ENCODE results near the gene CCT3. TPM values are rescaled to one million over a fixed set of nuclear protein-coding genes. Genes with fewer than 3 reads are reported as not detected.
"Not testable (repeated sequence)": the region's sequence is repeated elsewhere in the genome, so short reads cannot be mapped to it uniquely, and the experiment has no call there.

CCT3 gene
- total RNA-seq, 2 experiments from 2014 or later, result 297 to 406 TPM

DNA sequence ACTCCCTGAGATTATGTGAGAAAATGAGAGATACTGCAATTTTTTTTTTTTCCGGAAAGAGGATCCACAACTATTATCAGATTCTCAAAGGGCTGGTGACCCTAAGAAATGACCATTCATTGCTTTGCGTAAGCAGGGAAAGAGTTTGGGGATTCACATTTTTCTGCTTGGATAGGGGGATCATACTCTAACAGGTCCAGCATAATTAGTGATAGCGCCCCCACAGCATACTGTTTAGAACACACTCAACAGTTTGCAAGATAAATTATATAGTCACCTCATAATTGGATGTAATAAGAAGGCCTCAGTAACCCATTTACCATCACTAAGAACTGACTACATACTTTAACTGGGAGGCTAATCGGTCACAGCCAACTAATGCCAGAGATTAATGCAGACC, 1.9 kb downstream of the CCT3 start:
- peaks cover 46% of the 10 kb centered on the region for H3K36me3 Mint-ChIP-seq (ENCODE audit: low read depth)
- ATAC-seq (no peak), DNase-seq (no peak)
- no peaks in the 10 kb centered on the region for H3K27me3 Mint-ChIP-seq
- intact Hi-C loops (cut with DNase I, micrococcal nuclease), result loop anchor here in 1 of 2 experiments (5.0 kb wide), 2 partner anchors 189 to 424 kb away; partner anchors contain the start of gene RIT1
- peaks cover 29% of the 10 kb centered on the region for H3K4me1 Mint-ChIP-seq
- peak overlapping the region; percentile 98 for H3K4me3 Mint-ChIP-seq
- H3K9me3 Mint-ChIP-seq (ENCODE audit: low read depth), result no peaks in the 10 kb centered on the region
- CTCF ChIA-PET, result interaction anchor here (0.5 to 1.6 kb wide), 8 partner anchors 10 to 209 kb away, joined by 3 to 8 read pairs (median 3); no protein-coding TSS in a partner anchor
- POLR2A ChIA-PET, result interaction anchor here (0.6 kb wide), 1 partner anchor 11 kb away, joined by 3 read pairs; no protein-coding TSS in a partner anchor
- H3K27ac Mint-ChIP-seq, result peak overlapping the region; percentile 96

DNA sequence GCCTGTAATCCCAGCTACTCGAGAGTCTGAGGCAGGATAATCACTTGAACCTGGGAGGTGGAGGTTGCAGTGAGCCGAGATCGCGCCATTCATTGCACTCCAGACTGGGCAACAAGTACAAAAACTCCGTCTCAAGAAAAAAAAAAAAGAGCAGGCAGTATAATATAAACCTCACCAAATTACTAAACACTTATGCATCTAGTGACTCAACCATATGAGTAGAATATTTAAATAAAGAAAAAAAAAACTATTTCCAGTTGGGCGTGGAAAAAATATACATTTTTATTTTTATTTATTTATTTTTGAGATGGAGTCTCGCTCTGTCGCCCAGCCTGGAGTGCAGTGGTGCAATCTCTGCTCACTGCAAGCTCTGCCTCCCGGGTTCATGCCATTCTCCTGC, 14.9 kb downstream of the CCT3 start:
- ATAC-seq; H3K9me3 Mint-ChIP-seq (ENCODE audit: low read depth); H3K4me3 Mint-ChIP-seq; DNase-seq; H3K4me1 Mint-ChIP-seq; H3K27ac Mint-ChIP-seq; intact Hi-C loops (cut with DNase I, micrococcal nuclease); H3K27me3 Mint-ChIP-seq: not testable (repeated sequence)
- peaks cover 51% of the 10 kb centered on the region for H3K36me3 Mint-ChIP-seq (ENCODE audit: low read depth)
- CTCF ChIA-PET, result interaction anchor here (0.7 to 1.5 kb wide), 3 partner anchors 13 to 178 kb away, joined by 3 read pairs; no protein-coding TSS in a partner anchor
- POLR2A ChIA-PET, result interaction anchor here (0.6 kb wide), 1 partner anchor 19 kb away, joined by 3 read pairs; no protein-coding TSS in a partner anchor

DNA sequence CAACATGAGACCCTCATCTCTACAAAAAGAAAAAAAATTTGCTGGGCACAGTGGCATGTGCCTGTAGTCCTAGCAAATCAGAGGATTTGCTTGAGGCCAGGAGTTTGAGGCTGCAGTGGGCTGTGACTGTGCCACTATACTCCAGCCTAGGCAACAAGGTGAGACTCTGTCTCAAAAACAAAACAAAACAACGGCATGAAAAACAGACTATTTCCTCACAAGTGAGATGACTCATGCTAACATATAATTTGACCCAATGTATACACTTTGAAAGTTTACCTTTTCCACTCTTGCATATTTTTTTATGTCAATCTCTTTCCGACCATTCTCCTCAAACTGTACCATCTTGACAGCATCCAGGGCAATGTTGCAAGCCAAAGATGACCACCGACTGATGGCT, 17.5 kb downstream of the CCT3 start:
- intact Hi-C loops (cut with DNase I, micrococcal nuclease), result loop anchor here in 1 of 2 experiments (1.0 kb wide), 1 partner anchor 179 kb away; no protein-coding TSS in a partner anchor
- ChIA-PET CTCF (interaction anchor here (1.0 to 1.8 kb wide), 4 partner anchors 13 to 289 kb away, joined by 3 to 5 read pairs (median 4); no protein-coding TSS in a partner anchor), POLR2A (no interaction called here)
- DNase-seq (no peak), ATAC-seq (no peak)
- H3K9me3 Mint-ChIP-seq (ENCODE audit: low read depth), result no peaks in the 10 kb centered on the region
- H3K36me3 Mint-ChIP-seq (ENCODE audit: low read depth), result peaks cover 59% of the 10 kb centered on the region
- H3K27ac Mint-ChIP-seq, result no peak overlapping the region
- no peak overlapping the region for H3K4me3 Mint-ChIP-seq
- H3K4me1 Mint-ChIP-seq, result no peaks in the 10 kb centered on the region
- H3K27me3 Mint-ChIP-seq, result no peaks in the 10 kb centered on the region

DNA sequence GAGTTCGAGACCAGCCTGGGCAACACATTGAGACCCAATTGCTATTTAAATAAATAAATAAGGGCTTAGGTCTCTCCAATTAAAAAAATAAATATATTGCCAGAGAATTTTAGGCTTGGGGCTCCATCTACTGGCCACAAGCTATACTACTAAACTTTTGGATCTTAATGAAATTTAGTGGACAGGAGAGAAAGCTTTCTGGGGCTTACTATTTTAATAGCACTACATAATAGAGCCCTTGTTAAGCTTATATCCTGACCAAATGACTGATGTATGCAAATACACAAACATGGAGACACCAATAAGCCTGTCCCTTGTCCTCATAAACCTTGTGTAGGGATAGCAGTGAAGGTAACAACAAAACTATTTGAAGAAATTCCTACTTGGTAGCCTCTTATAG, 18.4 kb downstream of the CCT3 start:
- intact Hi-C loops (cut with DNase I, micrococcal nuclease), result loop anchor here (1.0 to 10.0 kb wide), 4 partner anchors 173 to 229 kb away; no protein-coding TSS in a partner anchor
- ATAC-seq, result no peak
- CTCF ChIA-PET, result interaction anchor here (0.7 to 2.8 kb wide), 19 partner anchors 9 to 289 kb away, joined by 3 to 13 read pairs (median 5); partner anchors contain the start of genes CCT3, TMEM79 and TSACC
- Mint-ChIP-seq H3K27me3 (no peaks in the 10 kb centered on the region), H3K4me3 (no peak overlapping the region), H3K27ac (no peak overlapping the region), H3K4me1 (no peaks in the 10 kb centered on the region), H3K9me3 (ENCODE audit: low read depth) (no peaks in the 10 kb centered on the region), H3K36me3 (ENCODE audit: low read depth) (peaks cover 58% of the 10 kb centered on the region)
- peak; percentile 38 for DNase-seq
- POLR2A ChIA-PET, result no interaction called here

DNA sequence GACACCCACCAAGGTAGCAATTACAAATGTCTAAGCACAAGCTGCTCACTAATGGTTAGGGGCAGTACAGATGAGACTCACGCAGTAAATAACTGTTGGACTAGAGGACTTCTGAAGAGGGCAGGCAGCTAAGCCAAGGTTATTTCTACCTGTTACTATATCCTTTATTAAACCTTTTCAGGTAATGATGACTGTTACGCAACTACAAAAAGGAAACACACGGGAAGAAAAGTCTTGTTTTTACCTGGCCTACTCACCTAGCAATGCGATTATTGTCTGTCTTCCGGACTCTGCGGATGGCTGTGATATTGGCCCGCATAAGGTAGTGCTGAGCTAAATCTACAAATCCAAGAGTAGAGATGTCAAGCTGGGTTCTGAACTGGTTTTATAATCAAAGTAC, 21.2 kb downstream of the CCT3 start:
- ATAC-seq (no peak), DNase-seq (no peak)
- Mint-ChIP-seq H3K9me3 (ENCODE audit: low read depth) (no peaks in the 10 kb centered on the region), H3K4me1 (no peaks in the 10 kb centered on the region), H3K27ac (no peak overlapping the region), H3K4me3 (no peak overlapping the region), H3K27me3 (no peaks in the 10 kb centered on the region), H3K36me3 (ENCODE audit: low read depth) (peaks cover 58% of the 10 kb centered on the region)
- POLR2A ChIA-PET, result no interaction called here
- CTCF ChIA-PET, result interaction anchor here (0.7 to 1.8 kb wide), 5 partner anchors 13 to 228 kb away, joined by 3 to 5 read pairs (median 3); no protein-coding TSS in a partner anchor
- intact Hi-C loops (cut with DNase I, micrococcal nuclease), result loop anchor here in 1 of 2 experiments (10.0 kb wide), 1 partner anchor 172 kb away; no protein-coding TSS in a partner anchor

DNA sequence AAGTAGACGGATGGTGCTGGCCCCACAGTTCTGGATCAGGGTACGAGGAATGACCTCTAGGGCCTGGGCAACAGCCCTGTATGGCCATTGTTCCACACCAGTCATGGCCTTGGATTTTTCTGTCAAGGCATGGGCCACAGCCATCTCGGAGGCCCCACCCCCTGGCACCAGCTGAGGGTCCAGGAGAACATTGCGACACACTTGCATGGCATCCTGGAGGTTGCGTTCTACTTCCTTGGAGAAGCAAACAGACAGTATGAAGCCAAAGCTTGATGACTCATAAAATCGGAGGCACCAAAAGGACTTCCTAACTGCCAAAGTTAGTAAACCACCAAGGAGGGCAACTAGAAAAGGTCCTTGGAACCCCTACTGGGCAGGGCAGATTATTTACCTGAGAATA, 27.1 kb downstream of the CCT3 start:
- Mint-ChIP-seq H3K36me3 (ENCODE audit: low read depth) (peaks cover 52% of the 10 kb centered on the region), H3K4me1 (no peaks in the 10 kb centered on the region), H3K27ac (no peak overlapping the region), H3K4me3 (no peak overlapping the region), H3K27me3 (no peaks in the 10 kb centered on the region), H3K9me3 (ENCODE audit: low read depth) (no peaks in the 10 kb centered on the region)
- no peak for DNase-seq
- no peak for ATAC-seq
- intact Hi-C loops (cut with DNase I, micrococcal nuclease), result loop anchor here in 1 of 2 experiments (10.0 kb wide), 1 partner anchor 166 kb away; no protein-coding TSS in a partner anchor
- CTCF ChIA-PET, result interaction anchor here (0.7 to 1.8 kb wide), 5 partner anchors 9 to 165 kb away, joined by 3 to 6 read pairs (median 3); partner anchors contain the start of gene TMEM79
- POLR2A ChIA-PET, result no interaction called here

DNA sequence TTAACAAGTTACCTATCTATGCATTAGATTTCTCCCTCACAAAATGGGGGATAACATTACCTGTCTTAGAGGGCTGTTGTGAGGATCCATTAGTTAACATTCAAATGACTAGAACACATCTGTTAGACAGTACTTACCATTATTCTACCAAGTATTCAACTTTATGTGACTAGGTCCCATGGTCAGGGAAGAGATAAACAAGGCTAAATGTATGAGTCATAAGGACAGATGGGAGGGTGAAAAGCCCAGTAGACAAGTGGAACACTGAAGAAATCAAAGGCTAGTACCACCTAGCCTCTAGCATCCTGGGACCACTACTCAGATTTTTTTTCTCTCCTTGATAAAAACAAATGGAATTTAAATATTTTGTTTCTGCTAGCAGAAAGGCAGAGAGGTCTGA, 30.0 kb downstream of the CCT3 start:
- Mint-ChIP-seq H3K4me3 (no peak overlapping the region), H3K4me1 (no peaks in the 10 kb centered on the region), H3K9me3 (ENCODE audit: low read depth) (no peaks in the 10 kb centered on the region), H3K27ac (no peak overlapping the region), H3K36me3 (ENCODE audit: low read depth) (peaks cover 48% of the 10 kb centered on the region), H3K27me3 (no peaks in the 10 kb centered on the region)
- DNase-seq, result no peak
- ChIA-PET POLR2A (no interaction called here), CTCF (interaction anchor here (0.8 to 1.1 kb wide), 2 partner anchors 12 to 162 kb away, joined by 3 to 4 read pairs; no protein-coding TSS in a partner anchor)
- intact Hi-C loops (cut with DNase I, micrococcal nuclease), result no loop called here
- no peak for ATAC-seq

DNA sequence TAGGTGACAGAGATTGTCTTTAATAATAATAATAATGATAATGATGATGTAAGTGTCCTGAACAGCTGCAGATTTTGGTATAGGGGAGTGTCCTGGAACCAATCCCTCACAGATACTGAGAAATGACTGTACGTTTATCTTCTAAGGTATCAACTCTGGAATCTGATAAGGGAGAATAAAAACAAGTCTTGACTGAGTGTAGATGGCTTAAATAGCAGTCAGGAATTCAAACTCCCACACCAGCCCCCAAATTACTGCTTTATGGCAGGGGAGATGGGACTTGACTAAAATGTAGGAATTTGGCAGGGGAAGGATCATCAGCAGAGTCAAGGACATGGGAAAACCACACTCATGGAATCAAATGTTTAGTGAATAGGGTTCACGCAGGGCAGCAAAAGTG, 32.9 kb downstream of the CCT3 start:
- ATAC-seq (no peak), DNase-seq (no peak)
- ChIA-PET POLR2A (no interaction called here), CTCF (interaction anchor here (0.6 to 1.6 kb wide), 2 partner anchors 22 to 222 kb away, joined by 3 to 4 read pairs; no protein-coding TSS in a partner anchor)
- intact Hi-C loops (cut with DNase I, micrococcal nuclease), result no loop called here
- Mint-ChIP-seq H3K36me3 (ENCODE audit: low read depth) (peaks cover 30% of the 10 kb centered on the region), H3K9me3 (ENCODE audit: low read depth) (no peaks in the 10 kb centered on the region), H3K4me3 (no peak overlapping the region), H3K27ac (no peak overlapping the region), H3K27me3 (no peaks in the 10 kb centered on the region), H3K4me1 (no peaks in the 10 kb centered on the region)

DNA sequence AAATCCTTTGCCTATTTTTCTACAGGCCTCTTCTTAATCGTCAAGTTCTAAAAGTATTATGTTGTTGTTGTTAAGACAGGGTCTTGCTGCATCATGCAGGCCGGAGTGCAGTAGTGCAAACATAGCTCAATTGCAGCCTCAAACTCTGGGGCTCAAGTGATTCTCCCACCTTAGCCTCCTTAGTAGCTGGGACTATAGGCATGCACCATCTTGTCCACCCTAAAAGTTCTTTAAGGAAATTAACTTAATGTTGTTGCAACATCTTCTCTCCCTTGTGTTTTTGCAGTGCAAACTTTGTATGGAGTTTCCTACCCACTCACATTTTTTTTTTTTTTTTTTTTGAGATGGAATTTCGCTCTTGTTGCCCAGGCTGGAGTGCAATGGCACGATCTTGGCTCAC, 34.9 kb downstream of the CCT3 start:
- H3K4me3 Mint-ChIP-seq, result no peak overlapping the region
- no peaks in the 10 kb centered on the region for H3K4me1 Mint-ChIP-seq
- H3K36me3 Mint-ChIP-seq (ENCODE audit: low read depth), result peaks cover 27% of the 10 kb centered on the region
- DNase-seq, result no peak
- no peaks in the 10 kb centered on the region for H3K9me3 Mint-ChIP-seq (ENCODE audit: low read depth)
- ChIA-PET CTCF (interaction anchor here (0.7 to 1.6 kb wide), 5 partner anchors 14 to 197 kb away, joined by 3 to 5 read pairs (median 4); partner anchors contain the start of gene SMG5), POLR2A (interaction anchor here (0.5 to 1.1 kb wide), 4 partner anchors 9 to 328 kb away, joined by 3 to 5 read pairs (median 3); partner anchors contain the start of gene SMG5)
- ATAC-seq, result no peak
- no peaks in the 10 kb centered on the region for H3K27me3 Mint-ChIP-seq
- intact Hi-C loops (cut with DNase I, micrococcal nuclease), result no loop called here
- H3K27ac Mint-ChIP-seq, result no peak overlapping the region

DNA sequence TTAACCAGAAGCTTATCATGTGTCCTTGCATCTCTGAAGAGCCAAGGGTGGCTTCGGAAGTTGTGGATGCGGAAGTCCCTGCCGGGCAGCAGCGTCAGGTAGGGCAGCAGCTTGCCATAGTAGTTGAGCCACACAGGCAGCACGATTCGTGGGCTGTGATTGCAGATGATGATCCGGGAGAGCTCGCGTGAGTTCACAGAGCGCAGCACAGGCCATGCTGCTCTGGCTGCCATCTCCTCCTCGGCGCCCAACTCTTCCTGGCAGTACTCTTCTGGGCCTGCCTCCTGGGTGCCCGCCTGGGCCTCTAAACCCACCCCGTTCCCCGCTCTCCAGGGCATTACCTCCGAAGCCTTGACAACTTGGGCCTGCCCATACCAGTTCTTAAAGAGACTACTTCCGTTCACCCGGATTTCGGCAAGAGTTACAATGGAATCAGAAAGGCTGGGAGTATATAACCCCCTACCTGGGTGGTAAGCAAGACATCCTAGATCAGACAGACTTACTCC, 39.2 kb downstream of the CCT3 start, which contains the start of gene VHLL:
TSS of gene VHLL (minus strand) at position 456 of the 506 bp plus-strand sequence. CDS start at position 338, 118 bp downstream.
- intact Hi-C loops (cut with DNase I, micrococcal nuclease), result no loop called here
- no peak within 1 kb of the TSS for H3K4me3 Mint-ChIP-seq
- POLR2A ChIA-PET, result no interaction called here
- DNase-seq, result no peak
- peaks cover 9% of the 10 kb centered on the region for H3K36me3 Mint-ChIP-seq (ENCODE audit: low read depth)
- H3K9me3 Mint-ChIP-seq (ENCODE audit: low read depth), result no peaks in the 10 kb centered on the region
- H3K4me1 Mint-ChIP-seq, result peaks cover 13% of the 10 kb centered on the region
- H3K27ac Mint-ChIP-seq, result peak within 1 kb of the TSS; percentile 11
- no peak for ATAC-seq
- CTCF ChIA-PET, result interaction anchor here (0.6 kb wide), 1 partner anchor 38 kb away, joined by 3 read pairs; no protein-coding TSS in a partner anchor
- no peaks in the 10 kb centered on the region for H3K27me3 Mint-ChIP-seq

DNA sequence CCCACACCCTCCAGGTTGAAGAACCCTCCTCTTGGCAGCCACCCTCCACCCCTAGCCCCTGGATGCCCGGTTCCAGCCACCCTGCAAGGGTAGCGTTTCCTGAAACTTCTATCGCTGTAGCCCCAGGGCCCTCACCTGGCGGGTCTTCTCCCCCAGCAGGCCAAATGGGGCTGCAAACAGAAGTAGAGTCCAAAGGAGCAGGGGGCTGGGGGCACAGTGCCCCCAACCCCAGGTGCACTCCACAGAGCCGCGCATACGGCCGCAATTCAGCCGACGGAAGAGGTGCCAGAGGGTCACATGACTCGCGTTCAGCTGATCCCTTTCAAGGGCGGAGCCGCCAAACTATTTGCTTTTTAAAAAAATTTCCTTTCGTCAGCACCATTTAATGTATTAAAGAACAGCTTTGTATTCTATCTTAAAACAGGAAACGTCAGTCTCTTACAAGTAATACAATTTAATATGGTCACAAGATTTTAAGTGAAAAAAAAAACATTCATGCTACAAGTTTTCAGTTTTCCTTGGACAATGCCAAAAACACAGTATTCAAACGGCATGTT, 42.6 kb downstream of the CCT3 start, which contains the start of gene GLMP:
TSS of gene GLMP (minus strand) at position 289 of the 557 bp plus-strand sequence. CDS start at position 255, 34 bp downstream.
- peak within 1 kb of the TSS; percentile 65 for H3K27ac Mint-ChIP-seq

More for the DNA sequence above, 42.6 kb downstream of the CCT3 start, which contains the start of gene GLMP:
- peaks cover 8% of the 10 kb centered on the region for H3K36me3 Mint-ChIP-seq (ENCODE audit: low read depth)
- CTCF ChIA-PET, result interaction anchor here (0.9 to 1.4 kb wide), 4 partner anchors 31 to 228 kb away, joined by 3 read pairs; partner anchors contain the start of gene PMF1
- peak; percentile 84 for ATAC-seq
- DNase-seq, result peak; percentile 81
- H3K27me3 Mint-ChIP-seq, result no peaks in the 10 kb centered on the region
- POLR2A ChIA-PET, result interaction anchor here (0.6 to 1.5 kb wide), 3 partner anchors 13 to 1794 kb away, joined by 3 to 6 read pairs (median 3); partner anchors contain the start of gene SMG5
- intact Hi-C loops (cut with DNase I, micrococcal nuclease), result loop anchor here in 1 of 2 experiments (1.0 kb wide), 1 partner anchor 13 kb away; the partner anchor contains the start of gene SMG5
- H3K4me3 Mint-ChIP-seq, result peak within 1 kb of the TSS; percentile 82
- peaks cover 16% of the 10 kb centered on the region for H3K4me1 Mint-ChIP-seq
- no peaks in the 10 kb centered on the region for H3K9me3 Mint-ChIP-seq (ENCODE audit: low read depth)
